ENCODE data around the gene PROC.

- TF ChIP-seq CTCF (IDR thresholded peaks at IDR 0.05): no peak
- TF ChIP-seq POLR2AphosphoS5 (IDR thresholded peaks at IDR 0.05): no peak
Observed at GRCh38 chr2:127407091-127407490, 11.1 kb upstream of the PROC start.
